ENCODE data around the gene TBC1D22A. TPM values are rescaled to one million over a fixed set of nuclear protein-coding genes. Genes with fewer than 3 reads are reported as not detected.

TBC1D22A gene
- total RNA-seq, 1 donor from 2014 or later: 87.8 TPM

- TF ChIP-seq, protein P1, sequence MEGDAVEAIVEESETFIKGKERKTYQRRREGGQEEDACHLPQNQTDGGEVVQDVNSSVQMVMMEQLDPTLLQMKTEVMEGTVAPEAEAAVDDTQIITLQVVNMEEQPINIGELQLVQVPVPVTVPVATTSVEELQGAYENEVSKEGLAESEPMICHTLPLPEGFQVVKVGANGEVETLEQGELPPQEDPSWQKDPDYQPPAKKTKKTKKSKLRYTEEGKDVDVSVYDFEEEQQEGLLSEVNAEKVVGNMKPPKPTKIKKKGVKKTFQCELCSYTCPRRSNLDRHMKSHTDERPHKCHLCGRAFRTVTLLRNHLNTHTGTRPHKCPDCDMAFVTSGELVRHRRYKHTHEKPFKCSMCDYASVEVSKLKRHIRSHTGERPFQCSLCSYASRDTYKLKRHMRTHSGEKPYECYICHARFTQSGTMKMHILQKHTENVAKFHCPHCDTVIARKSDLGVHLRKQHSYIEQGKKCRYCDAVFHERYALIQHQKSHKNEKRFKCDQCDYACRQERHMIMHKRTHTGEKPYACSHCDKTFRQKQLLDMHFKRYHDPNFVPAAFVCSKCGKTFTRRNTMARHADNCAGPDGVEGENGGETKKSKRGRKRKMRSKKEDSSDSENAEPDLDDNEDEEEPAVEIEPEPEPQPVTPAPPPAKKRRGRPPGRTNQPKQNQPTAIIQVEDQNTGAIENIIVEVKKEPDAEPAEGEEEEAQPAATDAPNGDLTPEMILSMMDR (IDR thresholded peaks at IDR 0.05): no peak
- Histone ChIP-seq H3K4me3 (no peak overlapping the region), H3K36me3 (peaks cover 4 to 6% of the 10 kb centered on the region in 2 donors), H3K27me3 (no peaks in the 10 kb centered on the region), H3K4me1 (no peaks in the 10 kb centered on the region), H3K9me3 (no peaks in the 10 kb centered on the region), H3K27ac (no peak overlapping the region)
- intact Hi-C loops (cut with DNase I): no loop called here
- no peak for DNase-seq (ENCODE audit: low spot score in 2 of 2)
Measured at GRCh38 chr22:47012589-47013370, 250.3 kb downstream of the TBC1D22A start.

GRCh38 chr22:47013861-47014635 lies 251.6 kb downstream of the TBC1D22A start:
- Histone ChIP-seq H3K9me3 (no peaks in the 10 kb centered on the region), H3K27me3 (no peaks in the 10 kb centered on the region), H3K4me3 (no peak overlapping the region), H3K4me1 (no peaks in the 10 kb centered on the region), H3K36me3 (peaks cover 4 to 6% of the 10 kb centered on the region in 2 donors), H3K27ac (no peak overlapping the region)
- TF ChIP-seq, protein P1 (IDR thresholded peaks at IDR 0.05): no peak
- intact Hi-C loops (cut with DNase I): no loop called here
- no peak for DNase-seq (ENCODE audit: low spot score in 2 of 2)

DNA sequence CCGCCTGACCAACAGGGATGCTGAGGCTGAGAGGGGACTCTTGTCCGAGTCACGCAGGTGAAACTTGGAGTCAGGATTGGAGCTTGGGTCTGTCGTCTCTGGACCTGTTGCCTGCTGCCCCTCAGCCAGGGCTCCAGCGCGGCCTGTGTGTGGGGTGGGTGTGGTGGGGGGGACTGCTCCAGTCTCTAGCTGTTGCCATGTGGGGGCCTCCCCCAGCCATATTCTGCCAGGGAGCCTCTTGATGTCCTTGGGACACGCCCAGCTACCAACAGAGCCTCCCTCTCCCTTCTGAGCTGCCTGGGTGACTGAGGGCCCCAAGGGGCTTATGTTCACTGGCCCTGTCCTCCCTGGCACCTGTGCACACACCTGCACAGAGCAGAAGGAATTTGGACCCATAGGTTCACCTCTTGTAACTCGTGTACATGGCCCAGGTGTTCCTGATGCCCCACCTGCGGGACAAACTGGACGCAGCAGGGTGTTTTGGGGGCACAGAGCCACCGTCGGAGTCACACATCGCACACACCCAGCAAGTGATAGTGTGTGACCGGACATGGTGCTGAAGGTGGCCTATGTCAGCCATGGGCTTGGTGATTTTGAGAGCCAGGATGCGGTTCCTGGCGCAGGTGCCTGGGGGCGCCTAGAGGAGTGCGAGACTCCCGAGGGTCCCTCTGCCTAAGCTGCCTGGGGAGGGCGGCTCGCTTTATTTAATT lies 252.3 kb downstream of the TBC1D22A start:
- intact Hi-C loops (cut with DNase I): no loop called here
- no peak for DNase-seq (ENCODE audit: low spot score in 2 of 2)
- H3K27ac ChIP-seq: no peak overlapping the region
- H3K27me3 ChIP-seq: no peaks in the 10 kb centered on the region
- TF ChIP-seq, protein P1 (IDR thresholded peaks at IDR 0.05): no peak
- no peaks in the 10 kb centered on the region for H3K9me3 ChIP-seq
- H3K4me3 ChIP-seq: no peak overlapping the region
- H3K36me3 ChIP-seq: peaks cover 2 to 6% of the 10 kb centered on the region in 2 donors
- H3K4me1 ChIP-seq: no peaks in the 10 kb centered on the region

- peaks cover 0 to 6% of the 10 kb centered on the region in 2 donors for H3K36me3 ChIP-seq
- H3K4me3 ChIP-seq: no peak overlapping the region
- intact Hi-C loops (cut with DNase I): no loop called here
- no peak for DNase-seq (ENCODE audit: low spot score in 2 of 2)
- H3K9me3 ChIP-seq: no peaks in the 10 kb centered on the region
- no peaks in the 10 kb centered on the region for H3K4me1 ChIP-seq
- H3K27me3 ChIP-seq: no peaks in the 10 kb centered on the region
- TF ChIP-seq, protein P1 (IDR thresholded peaks at IDR 0.05): no peak
- H3K27ac ChIP-seq: no peak overlapping the region
Measured at GRCh38 chr22:47015589-47016178, 253.2 kb downstream of the TBC1D22A start.

- TF ChIP-seq, protein P1 (IDR thresholded peaks at IDR 0.05): no peak
- no peak overlapping the region for H3K4me3 ChIP-seq
- DNase-seq (ENCODE audit: low spot score in 2 of 2): no peak
Measured at GRCh38 chr22:47016631-47017030, 254.2 kb downstream of the TBC1D22A start.

More at GRCh38 chr22:47016631-47017030, 254.2 kb downstream of the TBC1D22A start:
- H3K27me3 ChIP-seq: no peaks in the 10 kb centered on the region
- H3K36me3 ChIP-seq: peaks cover 0 to 6% of the 10 kb centered on the region in 2 donors
- H3K4me1 ChIP-seq: no peaks in the 10 kb centered on the region
- H3K27ac ChIP-seq: no peak overlapping the region
- intact Hi-C loops (cut with DNase I): no loop called here
- H3K9me3 ChIP-seq: no peaks in the 10 kb centered on the region

Data from ascending aorta (tissue), 2 donors.